GM10248 (cell line): ENCODE results near the gene RAMACL.

ENCODE experiments used
- CTCF ChIA-PET: fragments of 300-600 bp; sonication (Branson Sonifier 250); formaldehyde crosslinking; extraction: SDS; loops from one replicate; lab custom pipeline; 2021; ENCODE audit warnings: antibody characterized with exemption; lab: Yijun Ruan, JAX
- POLR2A ChIA-PET: fragments of 350-650 bp; sonication (Branson Sonifier 250); formaldehyde crosslinking; extraction: SDS; loops from one replicate; lab custom pipeline; 2020; ENCODE audit warnings: antibody characterized with exemption; lab: Yijun Ruan, JAX
- DNase-seq: peaks from one replicate; pipeline ENCODE4 v3.0.0; 2012; ENCODE audit errors: extremely low spot score
- CTCF ChIP-seq: IDR thresholded peaks from 2 replicates; pipeline ENCODE4 v1.5.1; 2012; ENCODE audit warnings: mild to moderate bottlenecking, low read depth; ENCODE audit errors: extremely low read depth, missing control alignments, control extremely low read depth

RAMACL gene

GRCh38 chr6:166623318-166623717 is 36.8 kb upstream of the RAMACL start:
- POLR2A ChIA-PET: no interaction called here
- CTCF ChIA-PET: interaction anchor here (0.9 to 1.4 kb wide), 3 partner anchors 20 to 165 kb away, joined by 3 to 4 read pairs (median 3); no protein-coding TSS in a partner anchor
- DNase-seq: no peak
- TF ChIP-seq CTCF: no peak

- CTCF ChIA-PET: interaction anchor here (2.2 kb wide), 1 partner anchor 8 kb away, joined by 9 read pairs; no protein-coding TSS in a partner anchor
Measured at GRCh38 chr6:166621114-166621540, 34.6 kb upstream of the RAMACL start.

GRCh38 chr6:166620478-166621113 is 34.1 kb upstream of the RAMACL start:
- TF ChIP-seq CTCF: no peak
- ChIA-PET POLR2A (no interaction called here), CTCF (interaction anchor here (2.2 kb wide), 1 partner anchor 8 kb away, joined by 9 read pairs; no protein-coding TSS in a partner anchor)
- no peak for DNase-seq

More at GRCh38 chr6:166621114-166621540, 34.6 kb upstream of the RAMACL start:
- POLR2A ChIA-PET: no interaction called here
- no peak for DNase-seq
- no peak for TF ChIP-seq CTCF

GRCh38 chr6:166619912-166620311 is 33.4 kb upstream of the RAMACL start:
- no peak for TF ChIP-seq CTCF
- DNase-seq: no peak
- POLR2A ChIA-PET: no interaction called here
- CTCF ChIA-PET: no interaction called here

- CTCF ChIA-PET: no interaction called here
- no peak for DNase-seq
- POLR2A ChIA-PET: no interaction called here
- TF ChIP-seq CTCF: no peak
Measured at GRCh38 chr6:166618866-166619761, 32.6 kb upstream of the RAMACL start.

GRCh38 chr6:166618251-166618650 is 31.8 kb upstream of the RAMACL start:
- DNase-seq: no peak
- CTCF ChIA-PET: interaction anchor here (1.1 kb wide), 1 partner anchor 10 kb away, joined by 3 read pairs; no protein-coding TSS in a partner anchor
- POLR2A ChIA-PET: no interaction called here
- no peak for TF ChIP-seq CTCF
